A549 (cell line): ENCODE data around the gene SLC26A6. TPM values are rescaled to one million over a fixed set of nuclear protein-coding genes. Genes with fewer than 3 reads are reported as not detected.
A peak's percentile ranks its signal among the peaks of the same experiment; 100 is the strongest.

Experiments
- ATAC-seq, 2 experiments: fragments of 200-7000 bp in 1 of 2; fragments of >200 bp in 1 of 2; cut with Nextera tagmentation in 1 of 2; cut with Tn5 transposase in 1 of 2; 3 replicates each; pipeline versions ENCODE4 v1.8.0 to v1.9.1; 2018 to 2020; ENCODE audit warnings: mild to moderate bottlenecking in 1 of 2, moderate library complexity in 1 of 2
- CTCF ChIA-PET: fragments of 300-600 bp; sonication (Branson Sonifier 250); formaldehyde crosslinking; extraction: SDS; loops from one replicate; lab custom pipeline; 2021; ENCODE audit warnings: antibody characterized with exemption, inconsistent platforms; lab: Yijun Ruan, JAX
- POLR2A ChIA-PET: fragments of 350-600 bp; formaldehyde crosslinking; extraction: SDS; loops from one replicate; lab custom pipeline; 2021; ENCODE audit warnings: antibody characterized with exemption, inconsistent platforms; lab: Yijun Ruan, JAX
- DNase-seq, 2 experiments: peaks; one replicate each; pipeline versions ENCODE4 v3.0.0 to v3.0.0-alpha.2; 2011 to 2016; ENCODE audit warnings: low read depth in 1 of 2, low spot score in 1 of 2
- FAIRE-seq: peaks from 2 replicates; lab custom pipeline; 2011; peaks lifted over from hg19 to GRCh38; lab: Jason Lieb, UNC
- H3K27ac ChIP-seq, 2 experiments: fragments of >200 bp; sonication (Bioruptor Twin); formaldehyde crosslinking; 3 replicates each; pipeline ENCODE4 v1.5.1; 2016 to 2017
- H3K4me1 ChIP-seq: fragments of >200 bp; sonication (Bioruptor Twin); formaldehyde crosslinking; 3 replicates; pipeline ENCODE4 v1.6.1; 2016
- H3K4me2 ChIP-seq: fragments of >200 bp; sonication (Bioruptor Twin); formaldehyde crosslinking; 3 replicates; pipeline ENCODE4 v1.6.1; 2016
- H3K4me3 ChIP-seq: fragments of >200 bp; sonication (Bioruptor Twin); formaldehyde crosslinking; 3 replicates; pipeline ENCODE4 v1.5.1; 2016
- H3K9me3 ChIP-seq: fragments of >200 bp; sonication (Bioruptor Twin); formaldehyde crosslinking; 3 replicates; pipeline ENCODE4 v1.6.1; 2016
- ATOH8 ChIP-seq: fragments of 250-450 bp; sonication (Bioruptor Pico); IDR thresholded peaks from 2 replicates; pipeline ENCODE4 v1.5.0; 2020; ENCODE audit warnings: low read depth, mild to moderate bottlenecking, moderate library complexity
- BCL3 ChIP-seq: fragments of >200 bp; sonication (Bioruptor Twin); formaldehyde crosslinking; IDR thresholded peaks from 3 replicates; pipeline ENCODE4 v1.6.1; 2016
- BHLHE40 ChIP-seq: IDR thresholded peaks from 2 replicates; pipeline ENCODE4 v1.6.1; 2012; ENCODE audit warnings: low read depth, low read length, inconsistent platforms
- CBX2 ChIP-seq: fragments of 200-600 bp; sonication (generic); IDR thresholded peaks from 2 replicates; pipeline ENCODE4 v1.6.1; 2016; ENCODE audit warnings: low read depth, mild to moderate bottlenecking, borderline replicate concordance
- ELK1 ChIP-seq: fragments of 150-350 bp; IDR thresholded peaks from 2 replicates; pipeline ENCODE4 v1.6.1; 2014; ENCODE audit warnings: low read depth, mild to moderate bottlenecking, low read length
- EP300 ChIP-seq, 2 experiments: fragments of >200 bp; sonication (Bioruptor Twin); formaldehyde crosslinking; IDR thresholded peaks; 2 replicates in 1 of 2; 3 replicates in 1 of 2; pipeline ENCODE4 v1.6.1; 2016 to 2017
- FOSB ChIP-seq: fragments of 250-450 bp; sonication (Bioruptor Pico); IDR thresholded peaks from 2 replicates; pipeline ENCODE4 v1.5.0; 2020; ENCODE audit warnings: mild to moderate bottlenecking, moderate library complexity
- HEYL ChIP-seq: fragments of 250-450 bp; sonication (Bioruptor Pico); IDR thresholded peaks from 2 replicates; pipeline ENCODE4 v1.8.0; 2021; ENCODE audit warnings: mild to moderate bottlenecking, moderate library complexity
- HOXA7 ChIP-seq: fragments of 250-450 bp; sonication (Bioruptor Pico); IDR thresholded peaks from 2 replicates; pipeline ENCODE4 v1.5.0; 2020; ENCODE audit warnings: mild to moderate bottlenecking, moderate library complexity
- KDM5A ChIP-seq: fragments of 200-600 bp; sonication (generic); IDR thresholded peaks from 2 replicates; pipeline ENCODE4 v1.6.1; 2016; ENCODE audit warnings: antibody characterized with exemption, mild to moderate bottlenecking
- MAX ChIP-seq: IDR thresholded peaks from 2 replicates; pipeline ENCODE4 v1.6.1; 2012
- MYC ChIP-seq: IDR thresholded peaks from 2 replicates; pipeline ENCODE4 v1.6.1; 2012; ENCODE audit warnings: mild to moderate bottlenecking, inconsistent platforms, low read length, improper control_type of control experiment, borderline replicate concordance
- NFE2L2 ChIP-seq: fragments of 150-350 bp; conservative IDR thresholded peaks from 2 replicates; pipeline ENCODE4 v1.6.1; 2014; ENCODE audit warnings: low read length
- POLR2A ChIP-seq: IDR thresholded peaks from 2 replicates; pipeline ENCODE4 v1.6.1; 2012; ENCODE audit warnings: mild to moderate bottlenecking, low read length
- POLR2AphosphoS2 ChIP-seq: conservative IDR thresholded peaks from 2 replicates; pipeline ENCODE4 v1.6.1; 2012; ENCODE audit warnings: low read length, improper control_type of control experiment, inconsistent platforms
- REST ChIP-seq: fragments of 200-600 bp; sonication (generic); IDR thresholded peaks from 2 replicates; pipeline ENCODE4 v1.6.1; 2016; ENCODE audit warnings: antibody characterized with exemption, mild to moderate bottlenecking, moderate library complexity
- RNF2 ChIP-seq: fragments of 200-600 bp; sonication (generic); IDR thresholded peaks from 2 replicates; pipeline ENCODE4 v1.6.1; 2016; ENCODE audit warnings: low read depth, mild to moderate bottlenecking, antibody characterized with exemption, moderate library complexity, borderline replicate concordance
- ZC3H11A ChIP-seq: fragments of 450-650 bp; IDR thresholded peaks from 2 replicates; pipeline ENCODE4 v1.6.1; 2014; ENCODE audit warnings: antibody characterized with exemption, mild to moderate bottlenecking
- WGBS: methylation state at CpG from one replicate; pipeline ENCODE4 v1.1.6; 2017; ENCODE audit errors: missing lambda C conversion rate; 5-methylcytosine and 5-hydroxymethylcytosine counted together
- polyA plus RNA-seq, 4 experiments: library from polyadenylated mRNA; depleted of rRNA in 3 of 4; stranded (reverse); fragments of >200 nt; fragmentation: RNase III in 1 of 4; extraction: RNeasy Plus Mini Kit Qiagen cat#74134 plus additional on column Dnase treatment in 1 of 4; gene quantifications; 2 replicates in 3 of 4; 3 replicates in 1 of 4; pipeline ENCODE4 v1.2.3, GENCODE V29; 2011 to 2017

Gene SLC26A6
- polyA plus RNA-seq, 2 of the 4 experiments (the other 2 are of a cell fraction): 12.5 to 25.5 TPM

GRCh38 chr3:48672522-48672921 is 37.3 kb upstream of the SLC26A6 start (continued):
- no peak for TF ChIP-seq REST
- TF ChIP-seq KDM5A: no peak
- no peak for TF ChIP-seq MYC
- TF ChIP-seq FOSB (CRISPR knock-in tag): no peak
- no peak for TF ChIP-seq POLR2A
- no peak for TF ChIP-seq MAX

GRCh38 chr3:48664929-48665328 is 29.7 kb upstream of the SLC26A6 start:
- H3K4me3 ChIP-seq: no peak overlapping the region
- ChIA-PET POLR2A (no interaction called here), CTCF (interaction anchor here (0.7 to 3.4 kb wide), 7 partner anchors 11 to 229 kb away, joined by 3 to 34 read pairs (median 4); partner anchors contain the start of gene NCKIPSD)
- peak overlapping the region in 1 of 2 experiments; percentile 98; a peak in 2 of 6 replicates for H3K27ac ChIP-seq
- WGBS: 100% methylated on average over 4 of the region's 4 CpGs
- TF ChIP-seq HOXA7 (CRISPR knock-in tag): no peak
- no peak for TF ChIP-seq CBX2
- no peak for TF ChIP-seq ZC3H11A
- no peak for TF ChIP-seq ATOH8
- no peak for TF ChIP-seq BCL3
- TF ChIP-seq RNF2: no peak
- TF ChIP-seq NFE2L2: no peak
- TF ChIP-seq EP300 (IDR thresholded peaks at IDR 0.05): no peak
- TF ChIP-seq POLR2AphosphoS2: no peak
- TF ChIP-seq BHLHE40: no peak
- no peak for TF ChIP-seq ELK1
- TF ChIP-seq REST: no peak
- no peak for TF ChIP-seq HEYL (CRISPR knock-in tag)
- H3K9me3 ChIP-seq: no peaks in the 10 kb centered on the region
- peaks cover 13% of the 10 kb centered on the region for H3K4me1 ChIP-seq
- DNase-seq (no peak), FAIRE-seq (no peak), ATAC-seq (no peak)
- H3K4me2 ChIP-seq: no peak overlapping the region
